HG03066 (cell line): ENCODE measurements around the gene KDM5B.
"Not testable (repeated sequence)": the region's sequence is repeated elsewhere in the genome, so short reads cannot be mapped to it uniquely, and the experiment has no call there.

ENCODE experiments used
- ATAC-seq: cut with Tn5 transposase; IDR thresholded peaks from one replicate; pipeline ENCODE4 v1.9.1; 2021; ENCODE audit warnings: low read depth; ENCODE audit not compliant: unreplicated experiment

KDM5B gene

DNA sequence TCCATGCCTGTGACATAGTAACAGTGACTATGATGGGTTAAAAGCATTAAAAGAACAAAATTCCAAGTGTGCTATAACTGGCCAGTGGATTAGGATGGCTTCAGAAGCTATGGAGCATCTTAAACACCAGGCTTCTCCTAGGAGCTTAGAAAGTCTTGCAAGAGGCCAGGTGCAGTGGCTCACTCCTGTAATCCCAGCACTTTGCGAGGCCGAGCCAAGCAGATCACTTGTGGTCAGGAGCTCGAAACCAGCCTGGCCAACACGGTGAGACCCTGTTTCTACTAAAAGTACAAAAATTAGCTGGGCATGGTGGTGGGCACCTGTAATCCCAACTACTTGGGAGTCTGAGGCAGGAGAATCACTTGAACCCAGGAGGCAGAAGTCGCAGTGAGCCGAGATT is 85.2 kb downstream of the KDM5B start:
- not testable (repeated sequence) for ATAC-seq

DNA sequence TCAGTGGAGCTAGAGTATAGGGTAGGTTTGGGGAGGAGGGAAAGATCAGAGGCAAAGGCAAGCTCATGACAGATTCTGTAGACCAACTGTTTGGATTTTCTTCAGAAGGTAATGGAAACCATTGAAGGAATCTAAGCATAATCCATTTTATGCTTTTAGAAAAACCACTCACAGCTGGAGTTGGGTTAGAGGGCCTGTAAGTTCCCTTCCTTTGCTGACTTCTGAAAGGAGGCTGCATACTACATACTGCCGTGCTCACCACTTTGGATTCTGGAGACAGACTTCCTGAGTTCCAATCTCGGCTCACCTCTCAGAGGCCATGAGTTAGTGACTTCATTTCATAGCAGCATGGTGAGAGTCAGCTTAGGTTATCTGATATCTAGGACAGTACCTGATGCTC is 91.6 kb downstream of the KDM5B start:
- ATAC-seq = no peak

DNA sequence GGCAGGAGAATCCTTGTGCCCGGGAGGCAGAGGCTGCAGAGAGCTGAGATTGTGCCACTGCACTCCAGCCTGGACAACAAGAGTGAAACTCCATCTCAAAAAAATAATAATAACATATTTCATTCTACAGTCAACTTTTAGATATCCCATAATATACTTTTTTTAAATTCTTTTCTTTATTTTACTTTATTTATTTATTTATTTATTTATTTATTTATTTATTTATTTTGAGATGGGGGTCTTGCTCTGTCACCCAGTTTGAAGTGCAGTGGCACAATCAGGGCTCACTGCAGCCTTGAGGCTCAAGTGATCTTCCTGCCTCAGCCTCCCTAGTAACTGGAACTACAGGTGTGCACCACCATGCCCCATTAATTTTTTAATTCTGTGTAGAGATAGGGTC is 94.0 kb downstream of the KDM5B start:
- ATAC-seq = not testable (repeated sequence)

DNA sequence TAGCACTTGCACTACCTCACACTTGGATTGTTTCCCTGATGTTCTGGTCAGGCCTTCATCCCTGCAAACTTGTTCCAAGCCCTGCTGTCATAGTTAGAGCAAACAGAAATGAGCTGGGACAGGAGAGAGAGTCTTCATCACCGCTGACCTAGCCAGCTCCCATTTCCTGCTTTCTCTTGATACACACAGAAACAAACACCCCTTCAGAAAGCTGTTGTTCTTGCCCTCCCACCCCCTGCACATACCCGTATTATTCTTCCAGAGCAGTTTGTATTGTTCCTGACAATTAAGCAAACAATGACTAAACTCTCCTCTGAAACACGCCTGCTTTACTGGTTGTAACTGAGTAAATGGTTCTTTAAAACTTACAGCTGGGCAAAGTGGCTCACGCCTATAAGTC is 95.1 kb downstream of the KDM5B start:
- ATAC-seq = no peak

DNA sequence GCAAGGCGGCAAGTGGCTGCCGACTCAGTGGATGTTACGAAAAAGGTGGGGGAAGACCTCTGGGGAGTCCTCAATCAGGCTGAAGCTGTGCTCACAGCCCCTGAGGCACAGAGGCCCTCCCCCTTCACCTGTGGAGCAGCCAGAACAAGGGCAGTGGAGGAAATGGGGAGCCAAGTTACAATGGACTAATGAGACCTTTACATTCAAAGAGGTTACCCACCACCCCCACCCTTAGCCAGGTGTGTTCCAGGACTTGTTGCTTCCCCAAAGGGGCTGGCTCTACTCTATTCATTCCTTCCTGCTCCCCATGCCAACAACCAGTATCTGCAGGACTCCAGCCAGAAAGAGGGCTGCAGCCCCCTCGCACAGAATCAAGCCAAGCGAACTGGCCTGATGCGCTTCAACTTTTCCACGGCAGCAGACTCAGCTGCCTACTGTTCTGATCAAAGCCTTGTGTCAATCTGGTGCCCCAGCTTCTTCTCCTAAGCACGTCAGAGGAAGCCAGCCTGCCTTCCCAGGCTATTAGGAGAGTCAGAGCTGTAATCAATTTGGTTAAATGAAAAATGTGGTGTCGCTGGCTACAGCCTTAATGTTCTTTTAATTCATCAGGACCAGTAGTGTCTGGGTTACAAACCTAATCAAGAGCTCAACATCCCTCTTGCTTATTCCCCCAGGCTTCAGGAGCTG is 96.1 kb downstream of the KDM5B start:
- ATAC-seq = no peak

DNA sequence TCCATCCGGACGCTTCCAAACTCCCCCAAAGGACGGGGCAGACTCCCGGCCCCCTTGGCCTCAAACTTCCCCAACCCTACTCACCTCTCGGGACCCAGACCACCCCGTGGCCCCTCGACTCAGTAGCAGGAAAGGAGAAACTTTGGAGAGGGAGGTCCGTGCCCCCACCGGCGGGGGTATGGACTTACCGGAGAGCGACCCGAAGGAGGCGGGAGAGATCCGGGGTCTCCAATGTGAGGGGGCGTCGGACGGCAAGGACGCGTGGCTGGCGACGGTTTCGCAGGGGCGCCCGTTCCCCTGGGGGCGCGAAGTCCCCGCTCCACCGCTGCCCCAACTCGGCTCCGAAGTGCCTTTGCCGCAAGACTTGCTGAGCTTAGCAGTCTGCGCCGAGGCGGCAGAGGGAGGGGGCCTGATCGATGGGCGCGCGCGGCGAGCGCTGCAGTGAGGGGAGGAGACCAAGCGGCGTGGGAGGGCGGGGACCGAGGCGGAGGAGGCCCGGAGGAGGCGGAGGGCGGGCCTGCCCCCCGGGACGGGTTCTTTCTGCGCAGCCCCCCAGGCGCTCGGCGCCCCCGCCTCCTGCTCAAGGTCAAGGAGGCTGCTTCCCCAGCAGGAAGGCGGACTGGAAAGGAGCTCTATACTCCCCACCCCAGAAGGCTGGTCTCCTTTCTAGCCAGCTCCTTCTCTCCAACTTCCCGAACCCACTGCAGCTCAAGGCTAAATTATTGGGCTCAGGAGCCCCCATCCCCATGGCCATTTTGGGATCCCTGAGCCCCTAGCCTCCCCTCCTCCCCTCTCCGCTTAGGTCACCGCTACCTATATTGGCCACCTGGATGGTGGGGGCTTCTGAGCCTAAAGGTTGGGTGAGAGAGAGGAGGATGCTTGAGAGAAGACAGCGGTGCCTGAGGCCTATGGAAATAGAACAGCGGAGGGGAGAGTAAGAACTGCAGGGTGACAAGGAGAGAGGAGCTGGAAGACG is 97.9 kb downstream of the KDM5B start, which contains the start of gene SYT2:
Gene SYT2, minus strand, starts transcription at position 385 of the 976 bp plus-strand sequence. CDS start 104,682 bp downstream, outside the sequence.
- no peak for ATAC-seq

DNA sequence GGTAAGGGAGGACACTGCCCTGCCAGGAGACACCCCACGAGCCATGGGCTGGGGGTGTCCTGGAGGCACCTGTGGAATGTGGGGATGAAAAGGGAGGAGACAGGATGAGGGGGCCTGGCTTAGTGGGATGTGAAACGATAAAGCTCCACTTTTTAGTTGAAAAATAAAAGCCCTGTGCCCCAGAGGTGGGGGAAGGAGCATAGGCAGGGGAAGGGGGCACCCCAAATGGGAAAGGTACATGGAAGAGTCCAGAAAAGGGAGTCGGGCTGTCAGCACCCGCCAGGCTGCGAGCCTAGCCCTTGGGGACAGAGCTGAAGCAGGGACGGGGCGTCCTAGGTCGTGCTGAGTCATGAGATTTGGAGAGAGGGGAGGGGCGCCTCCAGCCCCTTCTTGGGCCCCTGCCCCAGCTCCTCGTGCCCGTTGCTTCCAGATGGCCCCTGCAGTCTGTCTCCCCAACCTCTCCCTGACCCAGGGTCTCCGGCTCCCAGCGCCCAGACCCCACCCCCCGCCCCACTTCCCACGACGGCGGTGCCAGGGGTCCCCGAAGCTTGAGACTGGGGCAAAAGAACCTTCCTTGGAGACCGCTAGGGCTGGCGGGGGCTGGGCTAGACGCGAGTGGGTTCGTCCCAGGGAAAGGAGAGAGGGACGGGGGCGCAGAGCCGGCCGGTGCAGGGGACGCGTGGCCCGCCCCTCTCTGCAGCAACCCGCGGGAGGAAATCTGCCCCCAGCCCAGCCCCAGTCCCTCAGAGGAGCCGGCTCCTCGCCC is 98.8 kb downstream of the KDM5B start:
- ATAC-seq = no peak

DNA sequence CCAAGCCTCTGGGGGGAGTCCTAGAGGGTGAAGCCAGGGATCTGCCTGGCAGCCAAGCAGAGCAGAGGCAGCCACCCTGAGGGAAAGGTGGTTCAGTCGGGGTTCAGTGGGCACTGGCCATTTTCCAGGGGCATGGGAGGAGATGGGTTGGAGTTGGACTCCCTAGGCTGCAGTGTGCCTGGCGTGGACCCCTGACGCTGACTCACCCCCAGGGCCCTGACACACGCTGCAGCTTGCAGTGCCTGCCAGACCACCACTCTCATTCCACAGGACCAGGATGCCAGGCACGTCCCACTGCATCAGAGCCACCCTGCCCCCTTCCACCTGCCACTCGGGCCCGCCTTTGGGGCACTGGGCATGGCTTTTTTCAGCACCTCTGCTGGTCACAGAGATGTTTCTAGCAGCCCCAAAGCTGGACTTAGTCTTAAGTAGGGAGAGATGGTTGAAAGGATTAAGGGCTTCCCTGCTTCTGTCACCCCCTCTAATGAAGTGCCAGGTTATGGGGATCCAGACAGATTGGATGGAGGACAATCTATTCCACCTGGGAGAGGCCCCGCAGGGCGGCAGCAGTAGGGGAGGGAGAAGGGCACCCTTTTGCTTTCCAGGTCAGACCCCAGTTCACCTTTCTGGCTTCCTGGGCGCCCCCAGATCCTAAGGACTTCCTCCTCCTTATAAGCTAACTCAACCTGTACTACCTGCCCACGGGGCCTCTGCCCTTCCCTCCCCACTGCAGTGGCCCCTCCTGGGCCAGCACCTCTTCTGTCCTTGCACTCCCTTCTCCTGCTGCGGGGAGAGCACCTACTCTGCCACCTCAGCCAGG is 99.6 kb downstream of the KDM5B start:
- no peak for ATAC-seq

DNA sequence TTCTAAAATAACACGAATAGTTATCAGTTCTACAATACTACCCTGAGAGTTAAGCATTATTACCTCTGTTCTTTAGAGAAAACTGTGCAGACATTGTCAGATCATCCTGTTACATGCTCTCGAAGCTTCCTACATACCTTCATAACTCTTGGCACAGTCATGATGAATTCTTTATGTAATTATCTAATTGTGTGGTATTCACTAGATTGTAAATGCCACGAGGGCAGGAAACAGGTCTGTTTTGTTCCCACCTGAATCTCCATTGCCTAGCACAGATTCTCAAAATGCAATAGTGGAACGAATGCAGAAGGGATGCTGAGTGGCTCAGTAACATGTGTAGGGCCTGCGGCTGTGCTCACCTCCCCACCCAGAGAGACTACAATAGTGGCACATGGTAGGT is 101.4 kb downstream of the KDM5B start:
- no peak for ATAC-seq

DNA sequence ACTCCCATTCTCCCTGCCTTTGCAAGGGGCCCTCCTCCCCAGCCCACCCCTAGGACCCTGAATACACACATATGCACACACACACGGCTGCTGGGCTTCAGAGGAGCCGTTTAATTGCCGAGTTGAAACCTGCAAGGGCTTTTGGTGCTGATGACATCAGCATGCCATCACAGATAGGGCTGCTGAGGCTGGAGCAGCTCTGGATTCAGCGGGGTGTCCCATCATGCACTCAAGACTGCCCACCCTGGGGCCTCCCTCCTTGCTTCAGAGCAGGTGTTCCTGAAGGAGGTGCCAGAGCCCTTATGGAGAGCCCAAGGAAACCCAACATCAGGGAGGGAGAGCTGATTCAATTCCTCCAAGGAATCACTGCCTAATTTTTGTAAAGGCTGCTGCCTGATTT is 103.6 kb downstream of the KDM5B start:
- no peak for ATAC-seq

DNA sequence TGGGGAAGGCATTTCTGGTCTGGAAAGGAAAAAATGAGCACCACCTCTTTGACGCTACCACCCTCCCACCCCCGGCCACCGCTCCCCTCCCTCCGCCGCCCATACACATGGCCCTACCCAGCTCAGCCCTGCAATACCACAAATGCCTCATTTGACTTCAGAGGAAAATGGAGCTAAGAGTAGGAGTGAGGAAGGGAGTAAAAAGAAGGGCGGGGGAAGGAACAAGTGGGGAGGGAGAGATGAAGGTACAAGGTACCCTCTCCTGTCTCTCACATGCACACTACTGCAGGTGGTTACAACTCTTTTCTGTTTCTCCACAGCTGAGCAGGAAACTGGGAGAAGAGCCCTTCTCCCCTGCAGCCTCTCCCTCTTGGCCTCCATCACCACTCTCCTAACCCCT is 105.0 kb downstream of the KDM5B start:
- no peak for ATAC-seq

DNA sequence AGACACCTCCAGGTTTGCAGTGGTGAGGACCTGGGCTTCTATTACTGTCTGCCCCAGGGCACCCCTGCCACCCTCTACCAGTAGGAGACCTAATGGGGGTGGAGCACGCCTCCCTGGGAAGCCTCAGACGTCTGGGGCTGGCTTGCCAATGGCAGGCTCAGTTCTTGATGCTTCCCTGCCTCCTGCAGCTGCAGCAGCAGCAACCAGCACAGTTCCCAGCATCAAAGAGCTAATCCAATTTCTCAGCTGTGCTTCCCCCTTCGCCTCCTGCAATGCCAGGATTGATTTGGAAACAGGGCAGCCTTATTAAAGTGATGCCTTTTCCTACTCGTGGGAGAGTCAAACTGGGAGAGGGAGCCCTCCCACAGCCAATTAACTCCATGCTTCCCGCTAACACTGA is 106.1 kb downstream of the KDM5B start:
- no peak for ATAC-seq

DNA sequence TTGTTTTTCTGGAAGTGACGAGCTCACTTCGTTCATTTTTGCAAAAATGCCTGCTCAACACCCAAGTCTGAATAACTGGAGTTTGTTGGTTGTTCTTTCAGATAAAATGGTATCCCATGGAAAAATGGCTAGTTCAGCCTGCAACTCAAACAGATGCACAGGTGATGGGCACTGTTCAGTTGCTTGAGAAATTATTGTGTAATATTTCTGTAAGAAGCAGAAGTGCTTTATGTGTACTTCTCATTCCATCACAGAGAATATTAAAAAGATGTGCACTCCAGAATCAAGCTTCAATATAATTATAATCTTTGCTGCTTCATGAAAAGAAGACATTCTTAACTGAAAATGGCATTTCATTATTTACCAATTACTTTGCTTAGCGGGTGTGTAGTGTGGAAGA is 107.0 kb downstream of the KDM5B start:
- no peak for ATAC-seq

DNA sequence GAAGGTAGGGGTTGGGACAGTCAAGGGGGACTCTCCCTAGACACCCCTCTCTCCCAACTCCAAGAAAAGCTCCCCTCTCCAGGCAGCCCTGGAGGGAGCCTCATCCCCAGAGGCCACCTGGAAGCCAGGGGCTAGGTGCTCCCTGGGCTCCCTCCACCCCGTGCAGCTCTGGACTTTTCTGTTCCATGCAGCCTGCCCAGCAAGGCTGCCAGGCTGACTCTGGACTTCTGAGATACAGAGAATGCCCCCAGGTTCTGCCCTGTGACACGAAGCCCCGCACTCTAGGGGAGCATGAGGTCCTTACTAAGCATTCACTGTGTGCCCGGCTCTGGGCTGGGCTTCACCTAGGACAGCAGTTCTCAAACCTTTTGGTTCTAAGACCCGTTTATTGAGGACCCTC is 108.2 kb downstream of the KDM5B start:
- ATAC-seq = no peak

DNA sequence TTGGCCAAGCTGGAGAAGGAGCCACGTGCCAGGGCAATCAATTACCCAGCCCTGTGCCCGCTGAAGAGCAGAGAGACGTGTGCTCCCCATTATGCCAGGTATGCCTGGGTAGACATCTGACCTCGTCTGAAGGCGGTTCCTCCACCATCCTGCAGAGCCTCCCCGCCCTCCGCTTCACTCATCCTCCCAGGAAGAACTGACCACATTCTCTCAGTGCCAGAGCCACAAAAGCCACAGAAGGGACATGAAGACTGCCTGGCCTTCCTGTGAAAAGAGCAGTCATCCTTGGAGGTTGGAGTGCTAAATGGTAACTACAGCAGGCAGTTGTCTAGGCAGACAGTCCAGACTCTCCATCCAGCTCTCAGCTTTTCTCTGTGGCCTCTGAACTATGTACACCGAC is 109.9 kb downstream of the KDM5B start:
- ATAC-seq = no peak

DNA sequence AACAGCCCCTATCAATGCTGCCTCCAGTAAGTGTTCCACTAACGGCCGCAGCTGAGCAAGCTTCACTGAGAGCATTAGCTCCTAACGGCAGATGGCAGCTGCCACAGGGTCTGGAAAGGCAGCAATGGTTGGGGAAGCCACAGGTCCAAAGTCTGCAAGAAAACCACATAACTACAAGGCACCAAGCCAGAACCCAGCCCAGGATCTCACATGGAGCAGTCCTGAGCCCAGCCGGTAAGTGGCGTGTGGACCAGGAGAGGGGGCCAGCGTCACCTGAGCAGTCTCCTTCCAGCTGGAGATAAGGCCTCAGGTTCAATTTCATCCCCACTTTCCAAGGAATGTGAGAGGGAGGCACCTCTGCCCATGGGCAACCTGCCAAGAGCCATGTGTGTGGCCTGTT is 111.2 kb downstream of the KDM5B start:
- ATAC-seq = no peak

DNA sequence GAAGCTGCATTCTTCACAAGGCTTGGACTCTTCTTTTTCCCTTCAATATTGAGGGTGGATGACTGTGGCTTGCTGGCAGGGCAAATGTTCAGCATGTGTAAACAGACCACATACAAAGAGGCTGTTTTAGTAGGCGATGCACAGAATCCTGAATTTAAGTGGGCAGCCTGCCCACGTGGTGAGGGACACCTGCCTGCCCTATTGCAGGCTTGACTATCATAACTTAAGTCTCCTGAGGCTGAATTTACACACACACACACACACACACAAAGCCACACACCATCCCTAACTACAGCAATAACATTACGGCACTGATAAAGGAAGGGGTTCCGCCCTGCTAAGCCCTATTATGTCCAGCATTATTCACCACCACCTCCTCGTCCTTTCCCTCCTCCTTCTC is 113.9 kb downstream of the KDM5B start:
- ATAC-seq = no peak

DNA sequence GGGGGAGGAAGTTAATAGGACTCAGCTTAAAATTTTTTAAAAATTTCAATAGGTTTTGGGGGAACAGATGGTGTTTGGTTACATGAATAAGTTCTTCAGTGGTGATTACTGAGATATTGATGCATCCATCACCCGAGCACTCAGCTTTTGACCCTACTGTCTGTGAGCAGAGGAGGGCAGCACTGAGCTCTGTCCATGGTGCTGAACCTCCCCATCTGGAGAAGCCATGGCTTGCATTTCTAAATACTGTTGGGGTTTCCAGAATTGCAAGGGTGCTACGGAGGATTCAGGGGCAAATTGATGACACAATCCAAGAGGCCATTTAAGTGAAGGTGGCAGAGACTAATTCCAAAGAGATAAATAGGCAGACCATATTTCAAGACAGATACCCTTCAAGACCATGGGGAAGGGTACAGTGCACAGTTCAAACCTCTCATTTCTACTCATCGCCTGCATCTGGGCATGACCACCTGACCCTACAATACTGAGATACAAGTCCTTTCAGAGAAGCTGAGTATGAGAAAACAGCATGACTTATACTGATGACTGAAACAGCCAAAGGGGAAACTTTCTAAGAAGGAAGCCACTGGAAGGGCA is 115.2 kb downstream of the KDM5B start:
- ATAC-seq = no peak

DNA sequence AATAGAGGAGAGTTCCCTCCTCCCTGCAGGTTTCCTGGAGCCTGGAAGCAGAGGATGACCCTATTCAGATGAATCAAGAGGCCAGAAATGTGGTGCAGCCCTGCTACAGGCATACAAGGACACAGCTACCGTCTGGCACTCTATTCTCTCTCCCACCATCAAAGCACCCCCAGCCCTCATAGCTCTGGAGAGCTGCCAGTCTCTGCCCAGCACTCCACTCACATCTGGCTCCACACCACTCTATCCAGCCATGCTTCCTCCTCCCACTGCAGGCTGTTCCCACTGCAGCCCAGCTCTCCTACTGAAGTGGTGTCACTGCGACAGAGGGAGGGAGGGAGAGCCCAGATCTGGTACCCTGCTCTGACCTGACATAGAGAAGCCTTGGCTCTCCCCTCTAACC is 116.4 kb downstream of the KDM5B start:
- no peak for ATAC-seq
